GM20000 (cell line): ENCODE measurements around the gene POLK.

Experiments used
- DNase-seq: peaks from one replicate; pipeline ENCODE4 v3.0.0; 2012; ENCODE audit warnings: low spot score
- CTCF ChIP-seq: IDR thresholded peaks from 2 replicates; pipeline ENCODE4 v1.5.1; 2012; ENCODE audit warnings: mild to moderate bottlenecking, control low read depth; ENCODE audit errors: extremely low read depth, missing control alignments

POLK gene

DNA sequence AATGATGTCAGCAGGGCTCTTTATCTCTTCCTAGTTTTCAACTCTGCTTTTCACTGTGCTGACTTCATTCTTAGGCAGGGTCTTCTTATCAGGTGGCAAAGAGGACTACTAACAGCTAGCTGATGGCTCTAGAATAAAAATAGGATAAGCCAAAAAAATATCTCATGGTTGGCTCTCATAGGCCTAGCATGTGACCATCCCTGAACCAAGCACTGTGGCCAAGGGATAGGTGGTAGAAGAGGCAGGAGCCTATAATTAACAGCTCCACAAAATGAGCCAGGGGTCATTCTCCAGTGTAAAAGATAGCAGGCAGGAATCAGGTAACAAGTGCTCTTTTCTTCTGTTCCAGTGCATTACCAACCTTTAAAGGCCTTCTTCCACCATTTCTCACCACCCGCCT lies 120.6 kb downstream of the POLK start:
- TF ChIP-seq CTCF: no peak
- DNase-seq: no peak

GRCh38 chr5:75637949-75638348 lies 126.3 kb downstream of the POLK start:
- DNase-seq: no peak
- TF ChIP-seq CTCF: no peak

- TF ChIP-seq CTCF: no peak
- DNase-seq: no peak
Observed at GRCh38 chr5:75639535-75640311, 128.0 kb downstream of the POLK start.

DNA sequence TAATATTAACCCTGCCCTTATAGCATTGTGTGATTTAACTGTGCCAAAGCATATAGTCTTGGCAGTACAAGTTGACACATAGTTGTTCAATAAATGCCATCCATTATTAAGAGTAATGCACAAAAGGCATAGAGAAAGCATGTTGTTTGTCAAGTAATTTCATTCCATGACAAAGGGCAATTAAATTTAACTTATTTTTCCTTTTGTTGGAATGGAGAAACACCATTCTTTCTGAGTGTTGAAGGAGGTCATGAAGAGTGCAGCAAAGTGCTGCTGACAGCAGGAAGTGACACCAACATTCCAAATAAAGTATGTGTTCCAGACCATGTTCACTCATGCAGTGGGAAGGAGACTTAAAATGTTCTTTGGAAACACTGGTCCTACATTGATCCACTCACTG lies 128.7 kb downstream of the POLK start:
- TF ChIP-seq CTCF: no peak
- DNase-seq: no peak

DNA sequence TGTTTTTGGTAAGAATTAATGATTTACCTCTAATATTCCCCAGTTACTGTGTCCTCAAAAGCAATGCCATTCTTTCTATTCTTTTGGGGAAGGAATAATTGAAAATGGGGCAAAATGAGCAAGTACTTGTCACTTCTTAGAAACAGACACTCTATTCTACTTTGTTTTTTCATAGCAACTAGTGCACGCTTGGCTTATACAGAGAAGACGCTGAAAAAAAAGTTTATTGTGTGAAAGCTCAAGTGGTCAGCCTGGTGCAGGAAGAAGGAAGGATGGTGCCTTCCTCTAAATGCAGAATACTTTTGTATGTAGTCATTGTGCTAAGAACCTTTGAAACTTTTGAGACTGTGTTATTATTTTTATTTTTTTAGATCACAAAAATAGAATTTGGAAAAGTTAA lies 129.1 kb downstream of the POLK start:
- DNase-seq: no peak
- no peak for TF ChIP-seq CTCF

- peak; percentile 47 for DNase-seq
- TF ChIP-seq CTCF: no peak
Observed at GRCh38 chr5:75648712-75649111, 137.0 kb downstream of the POLK start.
